HepG2 (cell line): ENCODE measurements around the gene FHIT. TPM values are rescaled to one million over a fixed set of nuclear protein-coding genes. Genes with fewer than 3 reads are reported as not detected.

Source experiments
- MIER2 ChIP-seq: IDR thresholded peaks from 2 replicates; pipeline ENCODE4 v1.6.1; 2016; ENCODE audit warnings: missing biosample characterization, missing genetic modification reagents
- PHF8 ChIP-seq: sonication (generic); formaldehyde crosslinking; IDR thresholded peaks from 2 replicates; pipeline ENCODE4 v1.5.0; 2020; ENCODE audit warnings: missing genetic modification reagents
- ZFP36L1 ChIP-seq: sonication (generic); formaldehyde crosslinking; IDR thresholded peaks from 2 replicates; pipeline ENCODE4 v1.8.0; 2022; ENCODE audit warnings: mild to moderate bottlenecking, missing genetic modification reagents, moderate library complexity
- ZNF101 ChIP-seq: sonication (generic); formaldehyde crosslinking; IDR thresholded peaks from 2 replicates; pipeline ENCODE4 v1.4.0; 2020; ENCODE audit warnings: mild to moderate bottlenecking, low read depth, missing genetic modification reagents, borderline replicate concordance
- ZNF17 ChIP-seq: sonication (generic); formaldehyde crosslinking; IDR thresholded peaks from 2 replicates; pipeline ENCODE4 v1.5.0; 2020; ENCODE audit warnings: mild to moderate bottlenecking, missing genetic modification reagents
- ZNF280D ChIP-seq: sonication (generic); formaldehyde crosslinking; IDR thresholded peaks from 2 replicates; pipeline ENCODE4 v1.5.1; 2020; ENCODE audit warnings: mild to moderate bottlenecking, missing genetic modification reagents
- ZNF737 ChIP-seq: sonication (generic); formaldehyde crosslinking; IDR thresholded peaks from 2 replicates; pipeline ENCODE4 v1.5.0; 2020; ENCODE audit warnings: missing genetic modification reagents, mild to moderate bottlenecking, borderline replicate concordance
- ZNF841 ChIP-seq: sonication (generic); formaldehyde crosslinking; IDR thresholded peaks from 2 replicates; pipeline ENCODE4 v1.8.1; 2023; ENCODE audit warnings: missing genetic modification reagents, borderline replicate concordance
- ZNF850 ChIP-seq: sonication (generic); formaldehyde crosslinking; conservative IDR thresholded peaks from 2 replicates; pipeline ENCODE4 v1.9.0; 2021; ENCODE audit warnings: mild to moderate bottlenecking, missing genetic modification reagents
- polyA plus RNA-seq, 8 experiments: library from polyadenylated mRNA; depleted of rRNA in 3 of 8; stranded (reverse) in 7 of 8; unstranded in 1 of 8; fragments of >200 nt; fragmentation: Illumina TruSeq in 4 of 8; extraction: Trizol in 4 of 8; gene quantifications; 2 replicates each; pipeline versions ENCODE4 v1.2.1 to v1.2.3, GENCODE V29; 2011 to 2016; ENCODE audit warnings: low read depth in 4 of 8, missing spikeins in 1 of 8, mixed read lengths in 1 of 8; ENCODE audit not compliant: insufficient read depth in 1 of 8
- total RNA-seq, 5 experiments: library from RNA; depleted of rRNA; stranded (reverse); fragments of >200 nt; fragmentation: Illumina TruSeq; extraction: Trizol; gene quantifications; 2 replicates each; pipeline ENCODE4 v1.2.3, GENCODE V29; 2016; ENCODE audit warnings: low read depth in 1 of 5
- TF ChIP-seq, protein P1 (sequence below): sonication (generic); formaldehyde crosslinking; IDR thresholded peaks from 2 replicates; pipeline ENCODE4 v1.4.0; 2020; ENCODE audit warnings: missing genetic modification reagents
- TF ChIP-seq, protein P2 (sequence below): sonication (generic); formaldehyde crosslinking; IDR thresholded peaks from 2 replicates; pipeline ENCODE4 v1.8.0; 2022; ENCODE audit warnings: mild to moderate bottlenecking, missing genetic modification reagents, borderline replicate concordance

Gene FHIT
- total and polyA plus RNA-seq, 2 of the 13 experiments (the other 11 are each of a cell fraction or from before 2014, with no cell fraction given) = 4.0 to 4.6 TPM

DNA sequence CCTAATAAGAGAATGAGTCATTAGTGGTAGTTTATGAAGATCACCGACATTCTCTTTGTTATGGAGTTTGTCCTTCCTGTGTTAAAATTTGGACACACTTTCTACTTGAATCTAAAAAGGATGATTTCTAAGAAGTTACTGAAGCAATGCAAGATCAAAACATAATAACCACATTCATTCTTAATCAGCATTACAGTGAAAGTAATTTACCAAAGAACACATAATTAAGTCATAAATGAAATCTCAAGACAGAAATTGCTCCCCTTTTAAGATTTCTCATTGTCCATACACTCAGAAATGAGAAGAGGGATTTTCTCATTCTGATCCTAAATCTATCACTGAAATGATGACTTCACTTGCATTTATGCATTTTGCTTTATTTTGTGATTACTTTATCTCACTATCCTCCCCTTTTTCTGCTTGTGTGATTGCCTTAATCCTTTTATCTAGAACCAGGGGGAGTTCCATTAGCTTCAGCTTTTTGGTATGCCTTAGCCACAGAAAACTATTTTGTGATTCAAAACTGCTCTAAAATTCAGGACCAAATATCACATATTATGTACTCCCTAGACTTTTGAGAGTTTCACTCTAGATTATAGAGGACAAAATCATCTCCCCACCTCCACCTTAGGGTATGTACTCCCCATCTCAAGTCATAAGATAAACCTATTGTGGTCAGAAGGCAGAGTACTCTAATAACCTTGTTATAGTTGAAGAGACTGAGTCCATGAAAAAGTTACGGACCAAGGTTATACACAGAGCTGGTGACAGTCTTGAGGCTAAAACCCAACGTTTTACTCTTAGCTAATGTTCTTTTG is 1383.9 kb downstream of the FHIT start (continued):
- no peak for TF ChIP-seq ZNF280D (CRISPR knock-in tag)
- TF ChIP-seq, protein P1, sequence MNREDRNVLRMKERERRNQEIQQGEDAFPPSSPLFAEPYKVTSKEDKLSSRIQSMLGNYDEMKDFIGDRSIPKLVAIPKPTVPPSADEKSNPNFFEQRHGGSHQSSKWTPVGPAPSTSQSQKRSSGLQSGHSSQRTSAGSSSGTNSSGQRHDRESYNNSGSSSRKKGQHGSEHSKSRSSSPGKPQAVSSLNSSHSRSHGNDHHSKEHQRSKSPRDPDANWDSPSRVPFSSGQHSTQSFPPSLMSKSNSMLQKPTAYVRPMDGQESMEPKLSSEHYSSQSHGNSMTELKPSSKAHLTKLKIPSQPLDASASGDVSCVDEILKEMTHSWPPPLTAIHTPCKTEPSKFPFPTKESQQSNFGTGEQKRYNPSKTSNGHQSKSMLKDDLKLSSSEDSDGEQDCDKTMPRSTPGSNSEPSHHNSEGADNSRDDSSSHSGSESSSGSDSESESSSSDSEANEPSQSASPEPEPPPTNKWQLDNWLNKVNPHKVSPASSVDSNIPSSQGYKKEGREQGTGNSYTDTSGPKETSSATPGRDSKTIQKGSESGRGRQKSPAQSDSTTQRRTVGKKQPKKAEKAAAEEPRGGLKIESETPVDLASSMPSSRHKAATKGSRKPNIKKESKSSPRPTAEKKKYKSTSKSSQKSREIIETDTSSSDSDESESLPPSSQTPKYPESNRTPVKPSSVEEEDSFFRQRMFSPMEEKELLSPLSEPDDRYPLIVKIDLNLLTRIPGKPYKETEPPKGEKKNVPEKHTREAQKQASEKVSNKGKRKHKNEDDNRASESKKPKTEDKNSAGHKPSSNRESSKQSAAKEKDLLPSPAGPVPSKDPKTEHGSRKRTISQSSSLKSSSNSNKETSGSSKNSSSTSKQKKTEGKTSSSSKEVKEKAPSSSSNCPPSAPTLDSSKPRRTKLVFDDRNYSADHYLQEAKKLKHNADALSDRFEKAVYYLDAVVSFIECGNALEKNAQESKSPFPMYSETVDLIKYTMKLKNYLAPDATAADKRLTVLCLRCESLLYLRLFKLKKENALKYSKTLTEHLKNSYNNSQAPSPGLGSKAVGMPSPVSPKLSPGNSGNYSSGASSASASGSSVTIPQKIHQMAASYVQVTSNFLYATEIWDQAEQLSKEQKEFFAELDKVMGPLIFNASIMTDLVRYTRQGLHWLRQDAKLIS (CRISPR knock-in tag) = no peak
- TF ChIP-seq, protein P2, sequence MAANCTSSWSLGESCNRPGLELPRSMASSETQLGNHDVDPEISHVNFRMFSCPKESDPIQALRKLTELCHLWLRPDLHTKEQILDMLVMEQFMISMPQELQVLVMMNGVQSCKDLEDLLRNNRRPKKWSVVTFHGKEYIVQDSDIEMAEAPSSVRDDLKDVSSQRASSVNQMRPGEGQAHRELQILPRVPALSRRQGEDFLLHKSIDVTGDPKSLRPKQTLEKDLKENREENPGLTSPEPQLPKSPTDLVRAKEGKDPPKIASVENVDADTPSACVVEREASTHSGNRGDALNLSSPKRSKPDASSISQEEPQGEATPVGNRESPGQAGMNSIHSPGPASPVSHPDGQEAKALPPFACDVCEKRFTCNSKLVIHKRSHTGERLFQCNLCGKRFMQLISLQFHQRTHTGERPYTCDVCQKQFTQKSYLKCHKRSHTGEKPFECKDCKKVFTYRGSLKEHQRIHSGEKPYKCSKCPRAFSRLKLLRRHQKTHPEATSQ (CRISPR knock-in tag) = no peak
- TF ChIP-seq ZFP36L1 (CRISPR knock-in tag) = no peak
- no peak for TF ChIP-seq ZNF841 (CRISPR knock-in tag)
- TF ChIP-seq PHF8 (CRISPR knock-in tag) = no peak
- no peak for TF ChIP-seq MIER2
- TF ChIP-seq ZNF737 (CRISPR knock-in tag) = no peak
- no peak for TF ChIP-seq ZNF101
- TF ChIP-seq ZNF17 = no peak
- TF ChIP-seq ZNF850 = no peak
